Choroid plexus epithelial cell (primary cell): ENCODE results near the gene ATXN2.

ENCODE experiments used
- DNase-seq: peaks from one replicate; pipeline ENCODE4 v3.0.0-alpha.2; 2010; ENCODE audit warnings: low read depth
- H3K4me3 ChIP-seq: 2 replicates; pipeline ENCODE4 v1.5.1; 2011; ENCODE audit warnings: low read depth, mild to moderate bottlenecking, control low read depth, low read length, moderate library complexity
- CTCF ChIP-seq: conservative IDR thresholded peaks from 2 replicates; pipeline ENCODE4 v1.5.1; 2011; ENCODE audit warnings: low read depth, mild to moderate bottlenecking, control low read depth, inconsistent platforms, low read length, moderate library complexity

ATXN2 gene

DNA sequence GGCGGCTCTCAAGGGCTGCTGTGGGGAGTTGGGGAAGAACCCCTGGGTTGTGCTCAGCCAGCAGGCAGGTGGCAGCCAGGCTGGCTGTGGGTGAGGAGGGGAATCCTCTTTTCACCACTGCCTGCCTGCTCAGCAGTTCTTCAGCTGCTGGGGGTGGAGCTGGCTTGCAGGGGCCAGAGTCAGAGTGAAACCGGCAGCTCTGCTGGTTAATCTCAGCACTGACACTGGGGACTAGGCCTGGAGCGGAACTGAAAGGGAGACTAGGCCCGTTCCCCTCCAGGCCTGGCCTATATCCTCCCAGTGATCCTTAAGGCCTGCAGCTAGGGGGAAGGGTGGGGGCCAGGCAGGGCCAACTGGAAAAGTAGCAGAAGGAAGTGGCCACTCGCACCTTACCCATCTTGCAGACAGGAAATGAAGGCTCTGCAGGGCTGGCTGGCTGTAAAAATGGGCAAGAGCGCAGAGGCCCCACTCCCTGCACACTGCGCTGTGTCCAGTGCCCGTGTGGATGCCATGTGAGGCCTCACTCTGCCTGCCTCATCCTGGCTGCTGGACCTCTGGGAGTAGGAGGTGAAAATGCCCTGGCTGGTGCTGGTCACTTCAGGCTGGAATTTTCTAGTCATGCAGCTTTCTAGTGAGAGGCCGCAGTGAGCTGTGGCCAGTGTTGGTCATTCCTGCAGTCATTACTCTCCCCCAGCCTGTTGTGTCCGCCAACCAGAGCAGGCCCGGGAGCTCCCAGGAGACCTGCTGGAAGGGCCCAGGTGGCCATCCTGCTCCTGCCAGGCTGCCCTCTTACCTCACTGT, 154.0 kb downstream of the ATXN2 start:
- peak; percentile 16 for TF ChIP-seq CTCF
- DNase-seq, result peak; percentile 64
- H3K4me3 ChIP-seq, result no peak overlapping the region

- H3K4me3 ChIP-seq, result no peak overlapping the region
- TF ChIP-seq CTCF, result no peak
- DNase-seq, result no peak
These were observed 154.7 kb downstream of the ATXN2 start for GRCh38 chr12:111444314-111444924.

DNA sequence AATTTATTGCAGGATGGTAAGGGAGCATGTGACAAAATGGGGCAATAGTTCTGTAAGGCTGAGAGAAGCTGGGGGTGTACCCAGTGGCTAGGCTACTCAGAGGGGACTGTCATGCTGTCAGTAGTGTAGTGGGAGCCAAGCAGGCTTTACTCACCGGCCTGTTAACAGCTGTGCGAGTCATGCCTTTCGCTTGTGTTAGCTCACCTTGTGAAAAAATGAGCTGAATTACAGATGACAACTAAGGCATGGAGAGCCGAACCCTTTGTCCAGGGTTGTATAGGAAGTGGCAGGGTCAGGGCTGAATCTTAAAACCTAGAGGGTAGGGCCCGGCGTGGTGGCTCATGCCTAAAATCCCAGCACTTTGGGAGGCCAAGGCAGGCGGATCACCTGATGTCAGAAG, 155.5 kb downstream of the ATXN2 start:
- peak; percentile 43 for DNase-seq
- no peak overlapping the region for H3K4me3 ChIP-seq
- TF ChIP-seq CTCF, result no peak

DNA sequence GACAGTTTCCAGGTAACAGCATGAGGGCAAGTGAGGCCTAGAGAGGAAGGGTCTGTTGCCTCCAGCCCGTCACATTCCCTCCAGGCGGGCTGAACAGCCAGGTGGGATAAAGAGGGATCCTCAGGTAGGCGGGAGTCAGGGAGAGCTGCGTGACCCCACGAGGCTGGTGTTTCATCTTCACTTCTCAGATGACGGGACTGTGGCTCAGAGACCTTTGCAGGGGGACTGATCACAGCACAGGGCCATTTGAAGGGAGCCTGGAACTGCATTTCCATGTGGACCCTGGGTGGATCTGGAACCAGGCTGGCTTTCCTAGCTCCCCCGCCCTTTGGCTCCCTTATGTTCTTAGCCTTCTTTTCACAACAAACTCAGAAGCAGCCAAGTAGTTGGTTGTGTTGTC, 156.0 kb downstream of the ATXN2 start:
- H3K4me3 ChIP-seq, result no peak overlapping the region
- TF ChIP-seq CTCF, result no peak
- no peak for DNase-seq

DNA sequence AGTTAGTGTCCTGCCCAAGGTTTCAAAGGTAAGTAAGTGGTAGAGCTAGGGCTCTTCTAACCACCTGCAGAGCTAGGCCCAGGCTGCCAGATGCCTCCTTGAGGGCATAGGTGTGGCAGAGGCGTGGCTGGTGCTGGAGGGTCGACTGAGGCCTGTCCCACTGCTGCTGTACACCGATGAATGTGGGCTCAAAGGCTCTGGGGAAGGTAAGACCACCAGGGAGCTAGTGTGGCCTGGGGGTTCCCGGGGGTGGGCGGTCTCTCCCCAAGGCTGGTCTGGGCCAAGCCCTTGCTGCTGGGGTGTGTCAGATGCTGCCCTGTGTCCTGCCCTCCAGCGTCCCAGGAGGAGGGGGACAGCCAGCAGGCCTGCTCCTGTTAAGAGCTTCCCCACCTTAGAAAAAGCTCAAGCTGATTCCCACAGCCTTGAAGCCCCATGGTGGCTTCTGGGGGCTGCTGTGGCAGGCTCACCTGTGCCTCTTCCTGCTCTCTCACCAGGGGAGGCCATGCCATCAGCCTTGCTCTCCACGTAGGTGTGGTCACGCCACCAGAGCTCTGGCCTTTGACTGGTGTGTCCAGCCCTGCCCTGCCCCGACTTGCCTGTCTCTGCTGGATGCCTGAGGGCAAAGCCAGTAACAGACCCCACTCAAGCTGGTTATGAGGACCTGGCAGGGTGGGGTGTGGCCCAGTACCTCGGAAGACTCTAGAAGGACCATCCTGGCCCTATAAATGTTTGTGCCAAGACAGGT, 156.6 kb downstream of the ATXN2 start:
- TF ChIP-seq CTCF, result no peak
- no peak for DNase-seq
- H3K4me3 ChIP-seq, result no peak overlapping the region

- no peak overlapping the region for H3K4me3 ChIP-seq
- no peak for DNase-seq
- TF ChIP-seq CTCF, result no peak
These were observed 157.8 kb downstream of the ATXN2 start for GRCh38 chr12:111441107-111441928.
